Neural cell (in vitro differentiated cells): ENCODE results near the gene VEPH1. TPM values are rescaled to one million over a fixed set of nuclear protein-coding genes. Genes with fewer than 3 reads are reported as not detected.

ENCODE experiments used
- H2AFZ ChIP-seq: fragments of 200-600, 300-800 bp; sonication (generic), shearing (Covaris generic); 2 replicates; pipeline ENCODE4 v1.6.0; 2014; ENCODE audit warnings: low read depth, mild to moderate bottlenecking, antibody characterized with exemption, low read length, moderate library complexity
- H3F3A ChIP-seq: fragments of 200-600 bp; shearing (Covaris generic); 2 replicates; pipeline ENCODE4 v1.6.1; 2016; ENCODE audit warnings: mild to moderate bottlenecking, moderate library complexity, mixed read lengths, antibody characterized with exemption, low read length; ENCODE audit not compliant: insufficient read depth, poor library complexity, severe bottlenecking
- H3K27ac ChIP-seq: fragments of 200-600, 300-800 bp; sonication (generic), shearing (Covaris generic); 2 replicates; pipeline ENCODE4 v1.5.1; 2014; ENCODE audit warnings: mild to moderate bottlenecking, low read length, moderate library complexity
- H3K27me3 ChIP-seq: fragments of 300-800, 200-600 bp; sonication (generic), shearing (Covaris generic); 2 replicates; pipeline ENCODE4 v1.6.0; 2014; ENCODE audit warnings: mild to moderate bottlenecking, low read depth, low read length, moderate library complexity; ENCODE audit not compliant: insufficient read depth
- H3K36me3 ChIP-seq: fragments of 300-800, 200-600 bp; sonication (generic), shearing (Covaris generic); 2 replicates; pipeline ENCODE4 v1.5.1; 2014; ENCODE audit warnings: mild to moderate bottlenecking, antibody characterized with exemption, low read length, moderate library complexity; ENCODE audit not compliant: insufficient read depth
- H3K4me2 ChIP-seq: fragments of 300-800, 200-600 bp; sonication (generic), shearing (Covaris generic); 2 replicates; pipeline ENCODE4 v1.6.0; 2014; ENCODE audit warnings: mild to moderate bottlenecking, low read length
- H3K4me3 ChIP-seq: fragments of 300-800, 200-600 bp; sonication (generic), shearing (Covaris generic); 2 replicates; pipeline ENCODE4 v1.5.1; 2014; ENCODE audit warnings: mild to moderate bottlenecking, low read length, moderate library complexity
- H3K79me2 ChIP-seq: fragments of 200-600 bp; shearing (Covaris generic); replicated peaks from 2 replicates; pipeline ENCODE4 v1.6.0; 2014; ENCODE audit warnings: mild to moderate bottlenecking, low read length, moderate library complexity; ENCODE audit not compliant: insufficient read depth
- H3K9ac ChIP-seq: fragments of 300-800, 200-600 bp; sonication (generic), shearing (Covaris generic); 2 replicates; pipeline ENCODE4 v1.6.1; 2016; ENCODE audit warnings: mild to moderate bottlenecking, low read length, mixed read lengths
- H3K9me2 ChIP-seq: fragments of 200-600 bp; shearing (Covaris generic); 2 replicates; pipeline ENCODE4 v1.6.1; 2016; ENCODE audit warnings: mild to moderate bottlenecking, low read length, mixed read lengths; ENCODE audit not compliant: insufficient read depth
- H3K9me3 ChIP-seq: fragments of 200-600, 300-800 bp; sonication (generic), shearing (Covaris generic); 2 replicates; pipeline ENCODE4 v1.6.1; 2016; ENCODE audit warnings: mild to moderate bottlenecking, mixed run types, low read length, moderate library complexity, mixed read lengths
- H4K20me1 ChIP-seq: fragments of 200-600 bp; shearing (Covaris generic); 2 replicates; pipeline ENCODE4 v1.6.1; 2016; ENCODE audit warnings: mild to moderate bottlenecking, mixed run types; ENCODE audit not compliant: insufficient read depth
- EP300 ChIP-seq: fragments of 450-650 bp; conservative IDR thresholded peaks from 2 replicates; pipeline ENCODE4 v1.6.1; 2014; ENCODE audit warnings: antibody characterized with exemption, mild to moderate bottlenecking, moderate library complexity; ENCODE audit not compliant: poor library complexity, severe bottlenecking
- EZH2 ChIP-seq: fragments of 200-600, 300-800 bp; shearing (Covaris generic), sonication (generic); IDR thresholded peaks from 2 replicates; pipeline ENCODE4 v1.6.1; 2014; ENCODE audit warnings: antibody characterized with exemption, low read length, borderline replicate concordance, mild to moderate bottlenecking; ENCODE audit not compliant: insufficient read depth, poor library complexity, severe bottlenecking
- MXI1 ChIP-seq: fragments of 450-650 bp; conservative IDR thresholded peaks from 2 replicates; pipeline ENCODE4 v1.6.1; 2014; ENCODE audit warnings: antibody characterized with exemption, mild to moderate bottlenecking; ENCODE audit not compliant: poor library complexity, severe bottlenecking
- POLR2AphosphoS5 ChIP-seq: IDR thresholded peaks from 2 replicates; pipeline ENCODE4 v1.6.1; 2012
- RAD21 ChIP-seq: fragments of 450-650 bp; conservative IDR thresholded peaks from 2 replicates; pipeline ENCODE4 v1.6.1; 2014; ENCODE audit warnings: antibody characterized with exemption, mild to moderate bottlenecking, moderate library complexity
- SMC3 ChIP-seq: fragments of 450-650 bp; conservative IDR thresholded peaks from 2 replicates; pipeline ENCODE4 v1.6.1; 2014; ENCODE audit warnings: antibody characterized with exemption, mild to moderate bottlenecking, moderate library complexity; ENCODE audit not compliant: poor library complexity
- TAF1 ChIP-seq: IDR thresholded peaks from 2 replicates; pipeline ENCODE4 v1.6.1; 2012; ENCODE audit warnings: low read depth
- polyA plus RNA-seq: library from polyadenylated mRNA; depleted of rRNA; stranded (reverse); fragments of >200 nt; gene quantifications from 2 replicates; pipeline ENCODE4 v1.2.3, GENCODE V29; 2014
- TF ChIP-seq, protein P1 (sequence below): fragments of 450-650 bp; IDR thresholded peaks from 2 replicates; pipeline ENCODE4 v1.5.1; 2014; ENCODE audit warnings: antibody characterized with exemption, mild to moderate bottlenecking, moderate library complexity; ENCODE audit not compliant: poor library complexity, severe bottlenecking
- TF ChIP-seq, protein P2 (sequence below): IDR thresholded peaks from 2 replicates; pipeline ENCODE4 v1.6.1; 2012; ENCODE audit warnings: borderline replicate concordance

Gene VEPH1
- polyA plus RNA-seq, 1 donor from 2014 or later: 0.89 TPM

DNA sequence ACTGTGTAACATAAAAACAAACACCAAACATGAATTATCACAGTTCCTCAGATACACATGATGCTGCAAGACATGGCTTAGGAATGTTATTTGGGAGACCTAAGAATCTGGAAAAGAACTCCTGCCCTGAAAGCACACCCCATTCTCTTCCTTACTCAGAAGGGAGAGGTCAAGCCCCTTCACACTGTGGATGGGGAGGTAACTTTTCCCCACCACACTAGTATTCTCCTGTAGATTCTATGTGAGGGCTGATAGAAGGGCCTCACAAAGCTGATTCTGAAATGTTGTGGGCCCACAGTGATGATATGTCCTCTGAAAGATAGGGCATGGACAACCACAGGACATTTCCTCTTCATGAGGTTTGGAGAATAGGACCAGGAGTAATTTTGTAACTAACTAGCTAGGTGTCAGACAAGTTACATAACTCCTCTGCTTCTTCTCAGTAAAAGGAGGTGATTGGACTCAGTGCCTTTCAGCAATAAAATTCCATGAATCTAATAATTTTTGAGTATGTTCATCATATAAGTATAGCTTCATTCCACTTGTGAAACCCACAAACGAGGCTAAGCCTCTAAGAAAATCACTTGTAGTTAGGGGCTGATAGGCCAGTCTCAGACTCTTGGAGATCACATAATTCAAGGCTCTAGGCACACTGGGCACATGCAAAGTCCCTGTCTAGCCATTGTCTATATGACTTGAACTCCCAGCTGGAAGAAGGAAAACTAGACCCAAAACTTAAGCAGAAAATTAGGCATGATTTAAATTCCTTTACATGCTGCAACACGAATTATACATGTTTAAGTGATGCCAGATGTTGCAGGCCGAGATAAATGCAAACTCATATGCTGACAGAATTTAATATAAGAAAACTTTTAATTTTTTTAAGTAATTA is 59.1 kb downstream of the VEPH1 start:
- TF ChIP-seq, protein P1, sequence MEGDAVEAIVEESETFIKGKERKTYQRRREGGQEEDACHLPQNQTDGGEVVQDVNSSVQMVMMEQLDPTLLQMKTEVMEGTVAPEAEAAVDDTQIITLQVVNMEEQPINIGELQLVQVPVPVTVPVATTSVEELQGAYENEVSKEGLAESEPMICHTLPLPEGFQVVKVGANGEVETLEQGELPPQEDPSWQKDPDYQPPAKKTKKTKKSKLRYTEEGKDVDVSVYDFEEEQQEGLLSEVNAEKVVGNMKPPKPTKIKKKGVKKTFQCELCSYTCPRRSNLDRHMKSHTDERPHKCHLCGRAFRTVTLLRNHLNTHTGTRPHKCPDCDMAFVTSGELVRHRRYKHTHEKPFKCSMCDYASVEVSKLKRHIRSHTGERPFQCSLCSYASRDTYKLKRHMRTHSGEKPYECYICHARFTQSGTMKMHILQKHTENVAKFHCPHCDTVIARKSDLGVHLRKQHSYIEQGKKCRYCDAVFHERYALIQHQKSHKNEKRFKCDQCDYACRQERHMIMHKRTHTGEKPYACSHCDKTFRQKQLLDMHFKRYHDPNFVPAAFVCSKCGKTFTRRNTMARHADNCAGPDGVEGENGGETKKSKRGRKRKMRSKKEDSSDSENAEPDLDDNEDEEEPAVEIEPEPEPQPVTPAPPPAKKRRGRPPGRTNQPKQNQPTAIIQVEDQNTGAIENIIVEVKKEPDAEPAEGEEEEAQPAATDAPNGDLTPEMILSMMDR: no peak
- no peak for TF ChIP-seq EP300
- no peak for TF ChIP-seq EZH2
- TF ChIP-seq, protein P2, sequence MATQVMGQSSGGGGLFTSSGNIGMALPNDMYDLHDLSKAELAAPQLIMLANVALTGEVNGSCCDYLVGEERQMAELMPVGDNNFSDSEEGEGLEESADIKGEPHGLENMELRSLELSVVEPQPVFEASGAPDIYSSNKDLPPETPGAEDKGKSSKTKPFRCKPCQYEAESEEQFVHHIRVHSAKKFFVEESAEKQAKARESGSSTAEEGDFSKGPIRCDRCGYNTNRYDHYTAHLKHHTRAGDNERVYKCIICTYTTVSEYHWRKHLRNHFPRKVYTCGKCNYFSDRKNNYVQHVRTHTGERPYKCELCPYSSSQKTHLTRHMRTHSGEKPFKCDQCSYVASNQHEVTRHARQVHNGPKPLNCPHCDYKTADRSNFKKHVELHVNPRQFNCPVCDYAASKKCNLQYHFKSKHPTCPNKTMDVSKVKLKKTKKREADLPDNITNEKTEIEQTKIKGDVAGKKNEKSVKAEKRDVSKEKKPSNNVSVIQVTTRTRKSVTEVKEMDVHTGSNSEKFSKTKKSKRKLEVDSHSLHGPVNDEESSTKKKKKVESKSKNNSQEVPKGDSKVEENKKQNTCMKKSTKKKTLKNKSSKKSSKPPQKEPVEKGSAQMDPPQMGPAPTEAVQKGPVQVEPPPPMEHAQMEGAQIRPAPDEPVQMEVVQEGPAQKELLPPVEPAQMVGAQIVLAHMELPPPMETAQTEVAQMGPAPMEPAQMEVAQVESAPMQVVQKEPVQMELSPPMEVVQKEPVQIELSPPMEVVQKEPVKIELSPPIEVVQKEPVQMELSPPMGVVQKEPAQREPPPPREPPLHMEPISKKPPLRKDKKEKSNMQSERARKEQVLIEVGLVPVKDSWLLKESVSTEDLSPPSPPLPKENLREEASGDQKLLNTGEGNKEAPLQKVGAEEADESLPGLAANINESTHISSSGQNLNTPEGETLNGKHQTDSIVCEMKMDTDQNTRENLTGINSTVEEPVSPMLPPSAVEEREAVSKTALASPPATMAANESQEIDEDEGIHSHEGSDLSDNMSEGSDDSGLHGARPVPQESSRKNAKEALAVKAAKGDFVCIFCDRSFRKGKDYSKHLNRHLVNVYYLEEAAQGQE: no peak
- TF ChIP-seq MXI1: no peak
- no peak for TF ChIP-seq POLR2AphosphoS5
- no peak for TF ChIP-seq RAD21
- TF ChIP-seq SMC3: no peak
- no peak for TF ChIP-seq TAF1
- H3K9me2 ChIP-seq: no peaks in the 10 kb centered on the region

DNA sequence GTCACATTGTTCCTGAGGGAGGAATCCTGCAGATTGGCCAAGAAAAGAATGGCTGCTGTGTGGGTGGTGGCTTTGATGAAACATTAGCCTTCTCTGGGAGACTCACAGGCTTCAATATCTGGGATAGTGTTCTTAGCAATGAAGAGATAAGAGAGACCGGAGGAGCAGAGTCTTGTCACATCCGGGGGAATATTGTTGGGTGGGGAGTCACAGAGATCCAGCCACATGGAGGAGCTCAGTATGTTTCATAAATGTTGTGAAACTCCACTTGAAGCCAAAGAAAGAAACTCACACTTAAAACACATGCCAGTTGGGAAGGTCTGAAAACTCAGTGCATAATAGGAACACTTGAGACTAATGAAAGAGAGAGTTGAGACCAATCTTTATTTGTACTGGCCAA is 60.5 kb downstream of the VEPH1 start:
- no peak overlapping the region for H3K4me3 ChIP-seq
- H3K27me3 ChIP-seq: no peaks in the 10 kb centered on the region
- H3K79me2 ChIP-seq: no peaks in the 10 kb centered on the region
- H3K9ac ChIP-seq: no peak overlapping the region
- no peak overlapping the region for H2AFZ ChIP-seq
- H3K9me2 ChIP-seq: no peaks in the 10 kb centered on the region
- H3F3A ChIP-seq: no peaks in the 10 kb centered on the region
- no peak overlapping the region for H3K27ac ChIP-seq
- no peak overlapping the region for H3K4me2 ChIP-seq
- H3K9me3 ChIP-seq: no peaks in the 10 kb centered on the region
- H3K36me3 ChIP-seq: no peaks in the 10 kb centered on the region
- TF ChIP-seq, protein P2: no peak
- TF ChIP-seq, protein P1: no peak
- TF ChIP-seq EZH2: no peak
- no peak for TF ChIP-seq SMC3
- no peak for TF ChIP-seq TAF1
- TF ChIP-seq POLR2AphosphoS5: no peak
- no peak for TF ChIP-seq EP300
- no peak for TF ChIP-seq RAD21
- TF ChIP-seq MXI1: no peak
- H4K20me1 ChIP-seq: no peaks in the 10 kb centered on the region

More for the DNA sequence above, 59.1 kb downstream of the VEPH1 start:
- no peaks in the 10 kb centered on the region for H3K36me3 ChIP-seq
- no peaks in the 10 kb centered on the region for H4K20me1 ChIP-seq
- no peaks in the 10 kb centered on the region for H3F3A ChIP-seq
- no peak overlapping the region for H3K4me3 ChIP-seq
- no peaks in the 10 kb centered on the region for H3K79me2 ChIP-seq
- no peak overlapping the region for H3K27ac ChIP-seq
- no peak overlapping the region for H2AFZ ChIP-seq
- H3K9ac ChIP-seq: no peak overlapping the region
- no peaks in the 10 kb centered on the region for H3K9me3 ChIP-seq
- no peak overlapping the region for H3K4me2 ChIP-seq
- H3K27me3 ChIP-seq: no peaks in the 10 kb centered on the region
